NCI-H2107 (cell line): ENCODE measurements around the gene RNF38.
"Not testable (repeated sequence)": the region's sequence is repeated elsewhere in the genome, so short reads cannot be mapped to it uniquely, and the experiment has no call there.

ENCODE experiments used
- DNase-seq: peaks from one replicate; lab custom pipeline; 2025; lab: John Stamatoyannopoulos, UW

Gene RNF38

GRCh38 chr9:36332006-36332405 is 68.1 kb downstream of the RNF38 start:
- no peak for DNase-seq

GRCh38 chr9:36328798-36329411 is 71.2 kb downstream of the RNF38 start:
- DNase-seq: peak; percentile 53

- DNase-seq: no peak
Measured at GRCh38 chr9:36325081-36325828, 74.8 kb downstream of the RNF38 start.

- no peak for DNase-seq
Measured at GRCh38 chr9:36323926-36324325, 76.1 kb downstream of the RNF38 start.

- no peak for DNase-seq
Measured at GRCh38 chr9:36322462-36322861, 77.6 kb downstream of the RNF38 start.

- DNase-seq: not testable (repeated sequence)
Measured at GRCh38 chr9:36321903-36322302, 78.2 kb downstream of the RNF38 start.

GRCh38 chr9:36320466-36320865 is 79.6 kb downstream of the RNF38 start:
- no peak for DNase-seq

- DNase-seq: no peak
Measured at GRCh38 chr9:36319806-36320205, 80.3 kb downstream of the RNF38 start.

- DNase-seq: no peak
Measured at GRCh38 chr9:36319183-36319582, 80.9 kb downstream of the RNF38 start.

- DNase-seq: no peak
Measured at GRCh38 chr9:36318212-36318802, 81.8 kb downstream of the RNF38 start.

GRCh38 chr9:36317766-36318165 is 82.3 kb downstream of the RNF38 start:
- DNase-seq: no peak

- DNase-seq: no peak
Measured at GRCh38 chr9:36316611-36317317, 83.3 kb downstream of the RNF38 start.

GRCh38 chr9:36316049-36316448 is 84.0 kb downstream of the RNF38 start:
- DNase-seq: no peak

GRCh38 chr9:36315283-36315682 is 84.8 kb downstream of the RNF38 start:
- no peak for DNase-seq

GRCh38 chr9:36314740-36315139 is 85.3 kb downstream of the RNF38 start:
- DNase-seq: no peak

- no peak for DNase-seq
Measured at GRCh38 chr9:36306471-36307306, 93.4 kb downstream of the RNF38 start.

GRCh38 chr9:36304366-36304765 is 95.7 kb downstream of the RNF38 start:
- DNase-seq: not testable (repeated sequence)

- no peak for DNase-seq
Measured at GRCh38 chr9:36301227-36301626, 98.8 kb downstream of the RNF38 start.

- DNase-seq: no peak
Measured at GRCh38 chr9:36298566-36298965, 101.5 kb downstream of the RNF38 start.

GRCh38 chr9:36297798-36298197 is 102.3 kb downstream of the RNF38 start:
- DNase-seq: no peak

GRCh38 chr9:36294996-36295395 is 105.1 kb downstream of the RNF38 start:
- not testable (repeated sequence) for DNase-seq

GRCh38 chr9:36293918-36294317 is 106.2 kb downstream of the RNF38 start:
- no peak for DNase-seq
